Coronary artery (tissue), 2 donors: ENCODE data around the gene PPP1R14C.

ENCODE experiments used
- DNase-seq: peaks from one replicate; pipeline ENCODE4 v3.0.0-alpha.2; 2017; ENCODE audit warnings: low spot score
- H3K27ac ChIP-seq, 2 donors: fragments of 200-600 bp; sonication (generic); one replicate each; pipeline ENCODE4 v1.5.1; 2016 to 2019
- H3K4me3 ChIP-seq: fragments of 200-600 bp; sonication (generic); 2 replicates; pipeline ENCODE4 v1.5.1; 2016; ENCODE audit warnings: mild to moderate bottlenecking, moderate library complexity
- TF ChIP-seq, protein P1 (sequence below): fragments of 200-600 bp; sonication (generic); IDR thresholded peaks from one replicate; pipeline ENCODE4 v1.5.1; 2019; ENCODE audit warnings: antibody characterized with exemption

Gene PPP1R14C

DNA sequence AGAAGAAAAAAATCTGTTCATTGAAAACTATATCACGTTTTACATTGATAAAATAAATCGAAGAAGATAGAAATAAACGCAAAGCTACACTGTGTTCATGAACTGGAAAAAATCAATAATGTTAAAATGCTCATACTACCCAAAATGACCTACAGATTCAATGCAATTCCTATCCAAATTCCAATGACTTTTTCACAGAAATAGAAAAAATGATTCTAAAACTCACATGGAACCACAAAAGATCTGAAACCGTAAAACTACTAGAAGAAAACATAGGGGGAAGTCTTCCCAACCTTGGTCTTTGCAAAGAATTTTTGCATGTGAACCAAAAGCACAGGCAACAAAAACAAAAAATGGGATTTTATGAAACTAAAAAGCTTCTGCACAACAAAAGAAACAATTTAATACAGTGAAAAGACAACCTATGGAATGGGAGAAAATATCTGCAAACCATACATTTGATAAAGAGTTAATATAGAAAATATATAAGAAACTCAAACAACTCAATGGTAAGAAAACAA lies 40.0 kb upstream of the PPP1R14C start:
- DNase-seq: no peak
- Histone ChIP-seq H3K27ac (no peak overlapping the region), H3K4me3 (no peak overlapping the region)
- TF ChIP-seq, protein P1, sequence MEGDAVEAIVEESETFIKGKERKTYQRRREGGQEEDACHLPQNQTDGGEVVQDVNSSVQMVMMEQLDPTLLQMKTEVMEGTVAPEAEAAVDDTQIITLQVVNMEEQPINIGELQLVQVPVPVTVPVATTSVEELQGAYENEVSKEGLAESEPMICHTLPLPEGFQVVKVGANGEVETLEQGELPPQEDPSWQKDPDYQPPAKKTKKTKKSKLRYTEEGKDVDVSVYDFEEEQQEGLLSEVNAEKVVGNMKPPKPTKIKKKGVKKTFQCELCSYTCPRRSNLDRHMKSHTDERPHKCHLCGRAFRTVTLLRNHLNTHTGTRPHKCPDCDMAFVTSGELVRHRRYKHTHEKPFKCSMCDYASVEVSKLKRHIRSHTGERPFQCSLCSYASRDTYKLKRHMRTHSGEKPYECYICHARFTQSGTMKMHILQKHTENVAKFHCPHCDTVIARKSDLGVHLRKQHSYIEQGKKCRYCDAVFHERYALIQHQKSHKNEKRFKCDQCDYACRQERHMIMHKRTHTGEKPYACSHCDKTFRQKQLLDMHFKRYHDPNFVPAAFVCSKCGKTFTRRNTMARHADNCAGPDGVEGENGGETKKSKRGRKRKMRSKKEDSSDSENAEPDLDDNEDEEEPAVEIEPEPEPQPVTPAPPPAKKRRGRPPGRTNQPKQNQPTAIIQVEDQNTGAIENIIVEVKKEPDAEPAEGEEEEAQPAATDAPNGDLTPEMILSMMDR: no peak

DNA sequence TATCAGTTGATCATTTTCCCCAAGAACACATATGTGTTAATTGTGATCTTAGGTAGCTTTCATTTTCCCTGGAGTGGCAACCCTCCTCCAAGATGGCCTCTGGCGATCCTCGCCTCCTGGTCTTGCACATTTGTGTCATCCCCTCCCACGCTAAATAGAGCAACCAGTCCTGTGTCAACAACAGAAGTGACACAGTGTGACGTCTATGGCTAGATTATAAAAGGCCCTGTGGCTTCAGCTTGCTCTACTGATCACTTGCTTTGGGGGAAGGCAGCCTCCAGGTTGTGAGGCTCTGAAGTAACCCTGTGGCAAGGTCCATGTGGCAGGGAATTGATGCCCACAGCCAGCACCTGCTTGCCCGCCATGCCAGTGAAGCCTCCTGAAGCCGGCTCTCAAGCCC lies 30.6 kb upstream of the PPP1R14C start:
- TF ChIP-seq, protein P1: no peak
- no peak for DNase-seq
- no peak overlapping the region for H3K4me3 ChIP-seq
- no peak overlapping the region for H3K27ac ChIP-seq

DNA sequence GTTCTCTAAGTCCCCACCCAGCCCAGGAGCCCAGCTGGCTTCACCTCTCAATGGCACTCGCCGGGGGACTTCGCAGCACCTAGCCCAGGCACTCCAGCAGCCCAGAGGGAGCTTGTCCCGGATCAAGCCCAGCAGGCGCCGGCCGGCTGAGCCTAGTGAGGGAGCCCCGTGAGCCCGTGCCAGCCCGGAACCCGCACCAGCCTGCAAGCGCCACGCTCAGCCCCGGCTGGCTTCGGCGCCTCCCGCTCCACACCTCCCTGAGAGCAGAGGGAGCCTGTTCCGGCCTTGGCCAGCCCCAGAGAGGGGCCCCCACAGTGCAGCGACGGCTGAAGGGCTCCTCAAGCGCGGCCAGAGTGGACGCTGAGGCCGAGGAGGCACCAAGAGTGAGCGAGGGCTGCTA lies 27.1 kb upstream of the PPP1R14C start:
- H3K4me3 ChIP-seq: no peak overlapping the region
- peak; percentile 52 for DNase-seq
- no peak overlapping the region for H3K27ac ChIP-seq
- TF ChIP-seq, protein P1: no peak

DNA sequence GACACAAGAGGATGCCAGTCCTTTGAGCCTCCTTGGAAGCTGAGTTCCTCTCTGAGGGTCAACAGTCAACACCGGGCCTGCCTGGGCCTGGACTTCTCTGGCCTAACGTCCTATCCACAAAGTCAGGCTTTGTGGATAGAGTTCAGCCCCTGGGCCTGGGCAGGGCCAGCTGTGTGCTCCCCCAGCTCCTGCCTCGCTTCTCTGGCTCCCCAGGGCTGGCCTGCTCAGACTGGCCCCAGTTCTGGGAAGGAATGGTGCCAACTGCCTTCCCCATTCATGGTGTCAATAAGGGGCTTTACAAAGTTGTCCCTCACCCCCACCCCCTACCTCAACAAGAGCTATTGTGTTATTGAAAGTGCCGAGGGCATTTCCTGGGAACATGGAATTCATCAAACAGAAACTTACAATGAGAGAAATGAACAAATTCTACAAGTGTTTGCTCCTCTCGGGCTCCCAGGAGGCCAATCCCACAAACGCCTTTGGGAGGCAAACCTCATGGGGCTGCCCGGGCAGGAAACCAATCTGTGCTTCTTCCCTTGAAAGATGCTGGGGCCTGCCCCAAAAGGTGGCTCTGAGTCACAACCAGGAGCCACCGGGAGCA lies 26.5 kb upstream of the PPP1R14C start:
- no peak overlapping the region for H3K4me3 ChIP-seq
- H3K27ac ChIP-seq: no peak overlapping the region
- peak; percentile 36 for DNase-seq
- TF ChIP-seq, protein P1: no peak

DNA sequence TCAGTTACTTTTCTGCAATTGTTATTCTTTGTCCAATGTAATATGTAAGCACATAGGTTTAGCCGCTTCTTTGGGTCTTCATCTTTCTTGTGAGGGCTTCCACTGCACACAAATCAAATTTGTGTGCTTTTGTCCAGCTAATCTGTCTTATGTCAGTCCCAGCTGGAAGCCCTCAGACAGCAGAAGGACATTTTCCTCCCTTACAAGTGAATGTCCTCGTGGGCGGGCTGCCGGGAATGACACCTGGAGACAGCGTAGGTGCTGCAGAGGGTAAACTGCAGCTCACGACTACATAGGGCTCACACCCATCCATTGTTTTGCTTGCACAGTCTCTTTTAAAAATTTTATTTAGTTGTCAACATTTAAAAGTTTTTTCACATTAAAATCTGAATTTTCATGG lies 24.6 kb upstream of the PPP1R14C start:
- DNase-seq: peak; percentile 2
- H3K27ac ChIP-seq: no peak overlapping the region
- H3K4me3 ChIP-seq: no peak overlapping the region
- TF ChIP-seq, protein P1: no peak

DNA sequence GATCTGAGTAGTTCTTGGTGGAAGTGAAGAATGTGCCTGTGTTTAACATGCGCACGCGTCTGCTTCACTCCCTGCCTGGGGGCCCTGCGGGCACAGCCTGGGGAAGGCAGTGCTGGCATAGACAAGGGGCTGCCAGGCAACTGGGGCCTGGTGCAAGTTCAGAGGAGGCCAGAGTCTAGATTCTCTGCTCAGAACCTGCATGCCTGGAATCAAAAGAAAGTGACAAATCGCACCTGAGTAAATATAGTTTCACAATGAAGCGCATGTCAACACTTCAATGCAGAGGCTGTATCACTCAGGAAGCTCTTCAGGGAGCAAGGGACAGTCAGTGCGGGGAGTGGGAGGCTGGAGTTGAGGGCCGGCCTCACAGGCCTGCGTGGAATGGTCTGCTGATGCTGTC lies 24.2 kb upstream of the PPP1R14C start:
- DNase-seq: peak; percentile 50
- Histone ChIP-seq H3K4me3 (no peak overlapping the region), H3K27ac (no peak overlapping the region)
- TF ChIP-seq, protein P1: no peak

DNA sequence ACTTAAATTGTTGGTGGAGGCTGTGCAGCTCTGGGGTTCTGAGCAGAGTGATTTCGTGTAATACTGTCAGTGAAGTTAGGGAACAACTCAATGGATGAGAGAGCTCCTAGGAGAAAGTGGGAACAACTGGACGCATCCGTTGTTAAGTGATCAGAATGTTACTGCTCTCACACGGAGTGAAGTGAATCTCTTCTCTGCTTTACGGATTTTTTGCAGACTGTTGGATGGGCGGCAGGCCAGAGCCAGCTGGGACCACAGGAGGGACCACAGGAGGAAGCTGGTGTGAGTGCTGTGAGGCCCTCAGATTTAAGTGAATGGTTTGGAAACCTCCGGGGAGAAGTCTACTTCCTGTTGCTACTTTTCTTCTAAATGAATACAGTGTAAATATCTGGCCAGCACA lies 23.7 kb upstream of the PPP1R14C start:
- TF ChIP-seq, protein P1: no peak
- H3K4me3 ChIP-seq: no peak overlapping the region
- H3K27ac ChIP-seq: no peak overlapping the region
- DNase-seq: peak; percentile 33
